ENCODE results near the gene HSPA6.
"Not testable (repeated sequence)": the region's sequence is repeated elsewhere in the genome, so short reads cannot be mapped to it uniquely, and the experiment has no call there.

The HSPA6 gene

GRCh38 chr1:161560960-161561715 lies 36.8 kb downstream of the HSPA6 start:
- peak; percentile 59 for DNase-seq (ENCODE audit: low spot score)

GRCh38 chr1:161562441-161562840 lies 38.1 kb downstream of the HSPA6 start:
- not testable (repeated sequence) for DNase-seq (ENCODE audit: low spot score)

- not testable (repeated sequence) for DNase-seq (ENCODE audit: low spot score)
Measured at GRCh38 chr1:161563522-161563921, 39.2 kb downstream of the HSPA6 start.

- DNase-seq (ENCODE audit: low spot score): not testable (repeated sequence)
Measured at GRCh38 chr1:161566602-161566960, 42.2 kb downstream of the HSPA6 start.

GRCh38 chr1:161571703-161572102 lies 47.4 kb downstream of the HSPA6 start:
- DNase-seq (ENCODE audit: low spot score): not testable (repeated sequence)
